CD14-positive monocyte (primary cell): ENCODE data around the gene ZNF740. TPM values are rescaled to one million over a fixed set of nuclear protein-coding genes. Genes with fewer than 3 reads are reported as not detected.

Experiments
- DNase-seq, 3 donors: peaks; one replicate each; pipeline ENCODE4 v3.0.0-alpha.2; 2011 to 2022
- H2AFZ ChIP-seq: 2 replicates; pipeline ENCODE4 v1.6.0; 2012; ENCODE audit warnings: mild to moderate bottlenecking, low read depth, low read length, inconsistent platforms; ENCODE audit not compliant: insufficient read depth, poor library complexity, severe bottlenecking
- H3K27ac ChIP-seq, 2 donors: 1 replicate in 1 of 2; 2 replicates in 1 of 2; pipeline ENCODE4 v1.5.1; 2012 to 2013; ENCODE audit warnings: low read length in 2 of 2, control low read depth in 1 of 2, inconsistent platforms in 1 of 2, low read depth in 1 of 2, mild to moderate bottlenecking in 1 of 2
- H3K27me3 ChIP-seq, 2 donors: one replicate each; pipeline versions ENCODE4 v1.6.0 to v1.6.1; 2011 to 2013; ENCODE audit warnings: low read length in 2 of 2; ENCODE audit not compliant: control insufficient read depth in 2 of 2, insufficient read depth in 2 of 2
- H3K36me3 ChIP-seq, 2 donors: replicated peaks in 1 of 2; 1 replicate in 1 of 2; 2 replicates in 1 of 2; pipeline versions ENCODE4 v1.5.1 to v1.6.1; 2012 to 2013; ENCODE audit warnings: low read length in 2 of 2, control low read depth in 1 of 2, inconsistent platforms in 1 of 2, mild to moderate bottlenecking in 1 of 2; ENCODE audit not compliant: insufficient read depth in 2 of 2, control insufficient read depth in 1 of 2
- H3K4me1 ChIP-seq, 2 donors: 1 replicate in 1 of 2; 2 replicates in 1 of 2; pipeline versions ENCODE4 v1.5.1 to v1.6.1; 2012 to 2013; ENCODE audit warnings: low read length in 2 of 2, control low read depth in 1 of 2, inconsistent platforms in 1 of 2, mild to moderate bottlenecking in 1 of 2, moderate library complexity in 1 of 2; ENCODE audit not compliant: insufficient read depth in 2 of 2, control insufficient read depth in 1 of 2
- H3K4me2 ChIP-seq: replicated peaks from 2 replicates; pipeline ENCODE3; 2012; ENCODE audit warnings: low read length, moderate library complexity, mild to moderate bottlenecking; ENCODE audit not compliant: poor library complexity, severe bottlenecking; ENCODE audit errors: extremely low read depth
- H3K4me3 ChIP-seq, 3 experiments: fragments of 200-600 bp in 1 of 3; sonication (generic) in 1 of 3; replicated peaks in 1 of 3; 1 replicate in 2 of 3; 2 replicates in 1 of 3; pipeline ENCODE4 v1.5.1; 2011 to 2013; ENCODE audit warnings: low read length in 3 of 3, mild to moderate bottlenecking in 3 of 3, control low read depth in 2 of 3, low read depth in 2 of 3, inconsistent platforms in 1 of 3, moderate library complexity in 1 of 3
- H3K79me2 ChIP-seq: 2 replicates; pipeline ENCODE4 v1.6.0; 2012; ENCODE audit warnings: mild to moderate bottlenecking, control low read depth, inconsistent platforms, low read length, moderate library complexity; ENCODE audit not compliant: insufficient read depth
- H3K9ac ChIP-seq: 2 replicates; pipeline ENCODE4 v1.6.0; 2017; ENCODE audit warnings: low read length, mild to moderate bottlenecking; ENCODE audit not compliant: insufficient read depth, poor library complexity, severe bottlenecking
- H3K9me3 ChIP-seq, 2 donors: replicated peaks in 1 of 2; 1 replicate in 1 of 2; 2 replicates in 1 of 2; pipeline versions ENCODE4 v1.5.1 to v1.6.1; 2012 to 2013; ENCODE audit warnings: low read length in 2 of 2, control low read depth in 1 of 2; ENCODE audit not compliant: control insufficient read depth in 1 of 2, insufficient read depth in 1 of 2
- H4K20me1 ChIP-seq: 2 replicates; pipeline ENCODE4 v1.6.0; 2012; ENCODE audit warnings: mild to moderate bottlenecking, low read length, control low read depth, moderate library complexity; ENCODE audit not compliant: insufficient read depth
- H3K27ac Mint-ChIP-seq, 7 donors: one replicate each; pipeline ENCODE4 v1.8.0; 2020; ENCODE audit warnings: mild to moderate bottlenecking in 7 of 7, mixed read lengths in 7 of 7, moderate library complexity in 6 of 7, inconsistent platforms in 2 of 7
- H3K27me3 Mint-ChIP-seq, 3 donors: one replicate each; pipeline ENCODE4 v1.8.0; 2021 to 2022; ENCODE audit warnings: low read depth in 3 of 3, mild to moderate bottlenecking in 3 of 3, mixed read lengths in 3 of 3, moderate library complexity in 3 of 3, inconsistent platforms in 1 of 3
- H3K36me3 Mint-ChIP-seq, 2 donors: one replicate each; pipeline ENCODE4 v1.8.0; 2020; ENCODE audit warnings: mixed read lengths in 2 of 2, inconsistent platforms in 1 of 2, mild to moderate bottlenecking in 1 of 2
- H3K4me1 Mint-ChIP-seq: one replicate; pipeline ENCODE4 v1.8.0; 2020; ENCODE audit warnings: mild to moderate bottlenecking, mixed read lengths
- H3K4me3 Mint-ChIP-seq, 2 donors: one replicate each; pipeline ENCODE4 v1.8.0; 2020; ENCODE audit warnings: mild to moderate bottlenecking in 2 of 2, mixed read lengths in 2 of 2, moderate library complexity in 1 of 2
- H3K9me3 Mint-ChIP-seq, 7 donors: one replicate each; pipeline ENCODE4 v1.8.0; 2020 to 2022; ENCODE audit warnings: mixed read lengths in 7 of 7, mild to moderate bottlenecking in 6 of 7, moderate library complexity in 6 of 7, inconsistent platforms in 2 of 7
- CTCF ChIP-seq: fragments of 200-600 bp; IDR thresholded peaks from one replicate; pipeline ENCODE4 v1.8.0; 2022; ENCODE audit warnings: antibody characterized with exemption, mild to moderate bottlenecking
- WGBS: methylation state at CpG from one replicate; pipeline ENCODE4 v1.1.5; 2013; ENCODE audit warnings: missing lambda C conversion rate; ENCODE audit not compliant: insufficient coverage; 5-methylcytosine and 5-hydroxymethylcytosine counted together
- intact Hi-C, 2 donors: fragments of 100-400 bp; cut with micrococcal nuclease; formaldehyde crosslinking; loops; one replicate each; pipeline versions ENCODE4 v1.15.0 to v1.15.1; 2023
- polyA plus RNA-seq, 3 donors: library from polyadenylated mRNA; depleted of rRNA in 1 of 3; unstranded in 2 of 3; stranded (reverse) in 1 of 3; fragments of 300-500 nt in 2 of 3; fragments of >200 nt in 1 of 3; fragmentation: Illumina TruSeq in 2 of 3; gene quantifications; 1 replicate in 2 of 3; 2 replicates in 1 of 3; pipeline ENCODE4 v1.2.3, GENCODE V29; 2012 to 2021

The ZNF740 gene
- polyA plus RNA-seq, 3 donors = 0.74 to 15.4 (median 1.3) TPM

GRCh38 chr12:53235164-53235563 lies 54.6 kb downstream of the ZNF740 start:
- H3K9ac ChIP-seq = no peak overlapping the region
- intact Hi-C loops = no loop called here
- peaks cover 3 to 6% of the 10 kb centered on the region in 2 donors for H3K36me3 Mint-ChIP-seq
- peaks cover 22% of the 10 kb centered on the region for H3K4me1 Mint-ChIP-seq
- H4K20me1 ChIP-seq = no peaks in the 10 kb centered on the region
- H3K9me3 ChIP-seq = no peaks in the 10 kb centered on the region
- H3K4me2 ChIP-seq = no peak overlapping the region
- H3K27ac Mint-ChIP-seq = no peak overlapping the region
- H3K27ac ChIP-seq = no peak overlapping the region
- H3K4me1 ChIP-seq = peaks cover 18 to 21% of the 10 kb centered on the region in 2 donors
- H3K79me2 ChIP-seq = no peaks in the 10 kb centered on the region
- no peak overlapping the region for H2AFZ ChIP-seq
- 80% methylated on average over 1 of the region's 3 CpGs for WGBS
- DNase-seq = no peak
- H3K27me3 ChIP-seq = peaks cover 10 to 54% of the 10 kb centered on the region in 2 donors
- TF ChIP-seq CTCF = no peak
- H3K9me3 Mint-ChIP-seq = peaks cover 0 to 4% (median 0%) of the 10 kb centered on the region in 7 donors
- H3K36me3 ChIP-seq = no peaks in the 10 kb centered on the region
- peaks cover 43 to 62% (median 56%) of the 10 kb centered on the region in 3 donors for H3K27me3 Mint-ChIP-seq
- peak overlapping the region in 1 of 2 donors; percentile 55 for H3K4me3 Mint-ChIP-seq
- no peak overlapping the region for H3K4me3 ChIP-seq

- Histone ChIP-seq H2AFZ (no peak overlapping the region), H3K4me3 (no peak overlapping the region), H3K4me2 (no peak overlapping the region), H3K27me3 (peaks cover 10 to 53% of the 10 kb centered on the region in 2 donors), H3K79me2 (no peaks in the 10 kb centered on the region), H3K27ac (no peak overlapping the region), H3K36me3 (no peaks in the 10 kb centered on the region), H3K9me3 (no peaks in the 10 kb centered on the region), H3K4me1 (peaks cover 21 to 24% of the 10 kb centered on the region in 2 donors), H4K20me1 (no peaks in the 10 kb centered on the region), H3K9ac (no peak overlapping the region)
- no peak for DNase-seq
- Mint-ChIP-seq H3K9me3 (peaks cover 0 to 4% (median 0%) of the 10 kb centered on the region in 7 donors), H3K36me3 (peaks cover 3 to 6% of the 10 kb centered on the region in 2 donors), H3K4me3 (no peak overlapping the region), H3K27ac (no peak overlapping the region), H3K27me3 (peaks cover 38 to 55% (median 52%) of the 10 kb centered on the region in 3 donors), H3K4me1 (peaks cover 26% of the 10 kb centered on the region)
- 83% methylated on average over 3 of the region's 9 CpGs for WGBS
- intact Hi-C loops = no loop called here
- TF ChIP-seq CTCF = no peak
Measured at GRCh38 chr12:53235742-53236442, 55.4 kb downstream of the ZNF740 start.
